Stimulated activated naive CD8-positive, alpha-beta T cell treated with anti-CD3 and anti-CD28 coated beads, Interleukin-15, Interleukin-2, amounts not matched to agents 100 U/mL and 50 U/mL, for 24 hours (primary cell): ENCODE measurements around the gene ATP6V0B.

ENCODE experiments used
- ATAC-seq: fragments of 150-1000 bp; cut with Tn5 transposase; one replicate; pipeline ENCODE4 v1.10.0; 2021
- DNase-seq: peaks from one replicate; pipeline ENCODE4 v3.0.0; 2021

Gene ATP6V0B

GRCh38 chr1:43974443-43975248, at the start of gene ATP6V0B:
Gene ATP6V0B, plus strand, starts transcription at chr1:43974960. Its CDS starts 81 bp downstream, at chr1:43975041.
- DNase-seq (peak; percentile 98), ATAC-seq (peak; percentile 73)

- no peak for DNase-seq
- ATAC-seq: no peak
Measured at GRCh38 chr1:43925846-43926245, 48.9 kb upstream of the ATP6V0B start.

- ATAC-seq: no peak
- DNase-seq: no peak
Measured at GRCh38 chr1:43930168-43930948, 44.4 kb upstream of the ATP6V0B start.

- ATAC-seq (no peak), DNase-seq (no peak)
Measured at GRCh38 chr1:43930949-43931275, 43.8 kb upstream of the ATP6V0B start.

GRCh38 chr1:43931711-43932660, 42.8 kb upstream of the ATP6V0B start:
- ATAC-seq (no peak), DNase-seq (no peak)

GRCh38 chr1:43932786-43933385, 41.9 kb upstream of the ATP6V0B start:
- no peak for DNase-seq
- ATAC-seq: peak; percentile 4

- DNase-seq (no peak), ATAC-seq (peak; percentile 1)
Measured at GRCh38 chr1:43933386-43934100, 41.2 kb upstream of the ATP6V0B start, which contains the start of gene ARTN. Gene ARTN, plus strand, starts transcription at chr1:43933801. Its CDS starts 1,856 bp downstream, at chr1:43935657.

GRCh38 chr1:43934101-43934985, 40.4 kb upstream of the ATP6V0B start:
- ATAC-seq (peak; percentile 51), DNase-seq (peak; percentile 77)

- no peak for DNase-seq
- ATAC-seq: no peak
Measured at GRCh38 chr1:43934986-43935324, 39.8 kb upstream of the ATP6V0B start.

- DNase-seq (no peak), ATAC-seq (no peak)
Measured at GRCh38 chr1:43935711-43936427, 38.9 kb upstream of the ATP6V0B start.

GRCh38 chr1:43936431-43937151, 38.2 kb upstream of the ATP6V0B start:
- DNase-seq: no peak
- ATAC-seq: no peak

- no peak for ATAC-seq
- DNase-seq: no peak
Measured at GRCh38 chr1:43937179-43937865, 37.4 kb upstream of the ATP6V0B start.

- no peak for ATAC-seq
Measured at GRCh38 chr1:43938383-43938782, 36.4 kb upstream of the ATP6V0B start.

GRCh38 chr1:43938892-43939587, 35.7 kb upstream of the ATP6V0B start:
- ATAC-seq (no peak), DNase-seq (no peak)

More at GRCh38 chr1:43938383-43938782, 36.4 kb upstream of the ATP6V0B start:
- DNase-seq: no peak

- no peak for ATAC-seq
- DNase-seq: no peak
Measured at GRCh38 chr1:43942411-43942810, 32.3 kb upstream of the ATP6V0B start.

GRCh38 chr1:43944860-43945259, 29.9 kb upstream of the ATP6V0B start:
- DNase-seq (no peak), ATAC-seq (no peak)

- DNase-seq (no peak), ATAC-seq (no peak)
Measured at GRCh38 chr1:43945674-43946235, 29.0 kb upstream of the ATP6V0B start.
